ENCODE results near the gene SH3BGR.

SH3BGR gene

GRCh38 chr21:39523915-39524314, 72.1 kb downstream of the SH3BGR start:
- no peak for TF ChIP-seq CTCF (IDR thresholded peaks at IDR 0.05; ENCODE audit: control insufficient read depth, extremely low read depth, insufficient read depth)
- no peak overlapping the region for H3K4me3 ChIP-seq (ENCODE audit: low read depth, low read length)
- DNase-seq (ENCODE audit: low read depth) = no peak

- TF ChIP-seq CTCF (IDR thresholded peaks at IDR 0.05; ENCODE audit: control insufficient read depth, extremely low read depth, insufficient read depth) = no peak
These were observed 73.4 kb downstream of the SH3BGR start for GRCh38 chr21:39525129-39525528.

GRCh38 chr21:39525601-39526000, 73.8 kb downstream of the SH3BGR start:
- DNase-seq (ENCODE audit: low read depth) = no peak
- no peak for TF ChIP-seq CTCF (IDR thresholded peaks at IDR 0.05; ENCODE audit: control insufficient read depth, extremely low read depth, insufficient read depth)
- no peak overlapping the region for H3K4me3 ChIP-seq (ENCODE audit: low read depth, low read length)

More at GRCh38 chr21:39525129-39525528, 73.4 kb downstream of the SH3BGR start:
- DNase-seq (ENCODE audit: low read depth) = no peak
- no peak overlapping the region for H3K4me3 ChIP-seq (ENCODE audit: low read depth, low read length)

- DNase-seq (ENCODE audit: low read depth) = no peak
- no peak for TF ChIP-seq CTCF (IDR thresholded peaks at IDR 0.05; ENCODE audit: control insufficient read depth, extremely low read depth, insufficient read depth)
- H3K4me3 ChIP-seq (ENCODE audit: low read depth, low read length) = no peak overlapping the region
These were observed 75.4 kb downstream of the SH3BGR start for GRCh38 chr21:39527067-39527595.

GRCh38 chr21:39527664-39528381, 76.1 kb downstream of the SH3BGR start:
- H3K4me3 ChIP-seq (ENCODE audit: low read depth, low read length) = no peak overlapping the region
- DNase-seq (ENCODE audit: low read depth) = peak; percentile 53
- TF ChIP-seq CTCF (IDR thresholded peaks at IDR 0.05; ENCODE audit: control insufficient read depth, extremely low read depth, insufficient read depth) = no peak

GRCh38 chr21:39529026-39529425, 77.3 kb downstream of the SH3BGR start:
- TF ChIP-seq CTCF (IDR thresholded peaks at IDR 0.05; ENCODE audit: control insufficient read depth, extremely low read depth, insufficient read depth) = no peak
- no peak overlapping the region for H3K4me3 ChIP-seq (ENCODE audit: low read depth, low read length)
- DNase-seq (ENCODE audit: low read depth) = no peak

- no peak for DNase-seq (ENCODE audit: low read depth)
- H3K4me3 ChIP-seq (ENCODE audit: low read depth, low read length) = no peak overlapping the region
- no peak for TF ChIP-seq CTCF (IDR thresholded peaks at IDR 0.05; ENCODE audit: control insufficient read depth, extremely low read depth, insufficient read depth)
These were observed 79.3 kb downstream of the SH3BGR start for GRCh38 chr21:39531064-39531463.
